Type B pancreatic cell (in vitro differentiated cells): ENCODE results near the gene SYNDIG1. TPM values are rescaled to one million over a fixed set of nuclear protein-coding genes. Genes with fewer than 3 reads are reported as not detected.

ENCODE experiments used
- DNase-seq: peaks from one replicate; pipeline ENCODE4 v3.0.0; 2021; ENCODE audit warnings: mixed read lengths; ENCODE audit not compliant: unreplicated experiment; ENCODE audit errors: extremely low spot score
- H3K27ac Mint-ChIP-seq: 2 replicates; pipeline ENCODE4 v1.8.0; 2021; ENCODE audit warnings: mild to moderate bottlenecking, mixed read lengths
- H3K27me3 Mint-ChIP-seq: 2 replicates; pipeline ENCODE4 v1.8.0; 2021; ENCODE audit warnings: mixed read lengths
- H3K36me3 Mint-ChIP-seq: 2 replicates; pipeline ENCODE4 v1.8.0; 2021; ENCODE audit warnings: mixed read lengths
- H3K4me1 Mint-ChIP-seq: one replicate; pipeline ENCODE4 v1.8.0; 2021; ENCODE audit warnings: mixed read lengths; ENCODE audit not compliant: unreplicated experiment
- H3K4me3 Mint-ChIP-seq: 2 replicates; pipeline ENCODE4 v1.8.0; 2021; ENCODE audit warnings: mild to moderate bottlenecking, mixed read lengths
- H3K9me3 Mint-ChIP-seq: 2 replicates; pipeline ENCODE4 v1.8.0; 2021; ENCODE audit warnings: mixed read lengths
- total RNA-seq: library from RNA; stranded (reverse); gene quantifications from 2 replicates; pipeline ENCODE4 v1.2.1, GENCODE V29; 2021; ENCODE audit warnings: low replicate concordance
- TF ChIP-seq, protein P1 (sequence below): fragments of 200-600 bp; sonication (generic); conservative IDR thresholded peaks from 2 replicates; pipeline ENCODE4 v1.5.0; 2021; ENCODE audit warnings: antibody characterized with exemption, mild to moderate bottlenecking

Gene SYNDIG1
- total RNA-seq, 1 donor from 2014 or later = 4.3 TPM

DNA sequence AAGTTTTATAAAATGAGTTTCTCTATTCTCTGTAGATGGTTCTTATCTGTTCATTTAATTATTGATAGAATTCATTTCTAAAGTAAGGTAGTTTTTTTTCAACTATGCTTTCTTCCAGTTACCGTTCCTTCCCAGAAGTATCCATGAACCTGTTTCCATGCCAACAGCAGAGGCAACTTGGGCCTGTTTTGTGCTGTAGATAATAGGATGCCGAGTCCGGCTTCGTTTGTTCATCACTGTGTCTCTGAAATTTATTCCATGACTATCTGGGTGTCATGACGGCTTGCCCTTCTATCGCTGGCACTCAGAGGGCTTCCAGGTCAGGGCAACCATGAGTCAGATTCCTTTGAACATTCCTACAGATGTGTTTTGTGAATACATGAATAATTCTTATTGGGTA is 190.4 kb downstream of the SYNDIG1 start:
- Mint-ChIP-seq H3K27ac (no peak overlapping the region), H3K36me3 (peaks cover 3% of the 10 kb centered on the region), H3K4me3 (no peak overlapping the region), H3K9me3 (no peaks in the 10 kb centered on the region), H3K27me3 (peaks cover 11% of the 10 kb centered on the region), H3K4me1 (no peaks in the 10 kb centered on the region)
- TF ChIP-seq, protein P1, sequence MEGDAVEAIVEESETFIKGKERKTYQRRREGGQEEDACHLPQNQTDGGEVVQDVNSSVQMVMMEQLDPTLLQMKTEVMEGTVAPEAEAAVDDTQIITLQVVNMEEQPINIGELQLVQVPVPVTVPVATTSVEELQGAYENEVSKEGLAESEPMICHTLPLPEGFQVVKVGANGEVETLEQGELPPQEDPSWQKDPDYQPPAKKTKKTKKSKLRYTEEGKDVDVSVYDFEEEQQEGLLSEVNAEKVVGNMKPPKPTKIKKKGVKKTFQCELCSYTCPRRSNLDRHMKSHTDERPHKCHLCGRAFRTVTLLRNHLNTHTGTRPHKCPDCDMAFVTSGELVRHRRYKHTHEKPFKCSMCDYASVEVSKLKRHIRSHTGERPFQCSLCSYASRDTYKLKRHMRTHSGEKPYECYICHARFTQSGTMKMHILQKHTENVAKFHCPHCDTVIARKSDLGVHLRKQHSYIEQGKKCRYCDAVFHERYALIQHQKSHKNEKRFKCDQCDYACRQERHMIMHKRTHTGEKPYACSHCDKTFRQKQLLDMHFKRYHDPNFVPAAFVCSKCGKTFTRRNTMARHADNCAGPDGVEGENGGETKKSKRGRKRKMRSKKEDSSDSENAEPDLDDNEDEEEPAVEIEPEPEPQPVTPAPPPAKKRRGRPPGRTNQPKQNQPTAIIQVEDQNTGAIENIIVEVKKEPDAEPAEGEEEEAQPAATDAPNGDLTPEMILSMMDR = no peak
- no peak for DNase-seq

- Mint-ChIP-seq H3K4me1 (no peaks in the 10 kb centered on the region), H3K4me3 (no peak overlapping the region), H3K9me3 (no peaks in the 10 kb centered on the region), H3K27me3 (peaks cover 12% of the 10 kb centered on the region), H3K36me3 (peaks cover 3% of the 10 kb centered on the region), H3K27ac (no peak overlapping the region)
- no peak for DNase-seq
- TF ChIP-seq, protein P1 = no peak
These were observed 191.2 kb downstream of the SYNDIG1 start for GRCh38 chr20:24660651-24661050.

GRCh38 chr20:24661255-24661654 is 191.8 kb downstream of the SYNDIG1 start:
- TF ChIP-seq, protein P1 = no peak
- no peaks in the 10 kb centered on the region for H3K9me3 Mint-ChIP-seq
- H3K4me1 Mint-ChIP-seq = no peaks in the 10 kb centered on the region
- H3K27me3 Mint-ChIP-seq = peaks cover 12% of the 10 kb centered on the region
- no peak overlapping the region for H3K4me3 Mint-ChIP-seq
- no peak overlapping the region for H3K27ac Mint-ChIP-seq
- no peak for DNase-seq
- H3K36me3 Mint-ChIP-seq = peaks cover 3% of the 10 kb centered on the region

DNA sequence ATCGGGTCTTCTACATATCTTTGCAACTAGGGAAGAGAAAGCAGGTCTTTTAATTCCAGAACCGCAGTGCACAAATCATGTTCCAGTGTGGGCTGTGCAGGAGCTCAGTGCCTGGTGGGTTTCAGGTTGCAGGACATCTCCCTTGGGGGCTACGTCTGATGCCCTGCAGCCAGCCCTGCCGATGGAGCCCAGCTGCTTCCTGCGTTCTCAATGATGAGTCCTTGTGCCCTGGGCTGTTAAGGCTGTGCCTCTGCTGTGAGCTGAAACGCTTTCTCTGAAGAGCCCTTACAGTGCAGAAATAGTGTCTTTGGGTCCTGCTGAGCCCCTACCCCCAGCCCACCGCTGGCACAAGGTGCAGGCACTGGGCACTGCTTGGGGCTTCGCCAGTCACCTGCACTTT is 192.9 kb downstream of the SYNDIG1 start:
- H3K4me3 Mint-ChIP-seq = no peak overlapping the region
- H3K9me3 Mint-ChIP-seq = no peaks in the 10 kb centered on the region
- peaks cover 3% of the 10 kb centered on the region for H3K36me3 Mint-ChIP-seq

DNA sequence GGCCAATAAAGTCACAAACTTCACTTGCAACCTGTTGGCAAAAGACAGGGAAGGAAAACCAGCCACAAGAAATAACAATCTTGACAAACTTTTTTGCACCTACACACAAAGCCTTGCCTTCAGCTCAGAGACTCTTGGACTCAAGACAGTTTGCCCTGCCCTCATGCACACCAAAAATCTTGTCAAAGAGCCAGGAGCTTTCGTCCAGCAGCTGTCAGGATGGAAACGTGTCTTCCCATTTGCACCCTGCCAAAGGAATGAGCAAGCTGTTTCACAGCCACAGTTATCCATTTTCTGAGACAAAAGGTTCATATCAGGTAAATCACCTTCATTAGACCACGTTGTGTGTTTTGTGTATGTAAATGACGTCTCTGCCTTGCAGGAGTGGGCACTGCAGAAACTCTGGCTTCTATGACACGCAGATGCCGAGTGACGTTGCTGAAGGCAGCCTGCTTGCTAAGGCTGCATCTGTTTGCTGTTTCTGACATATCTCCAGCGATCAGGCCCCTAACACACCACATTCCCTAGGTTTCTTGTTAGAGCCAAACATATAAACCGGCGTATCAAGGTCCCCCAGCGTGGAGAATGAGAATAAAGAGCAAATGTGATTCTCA is 193.4 kb downstream of the SYNDIG1 start:
- Mint-ChIP-seq H3K36me3 (peaks cover 3% of the 10 kb centered on the region), H3K27ac (no peak overlapping the region), H3K4me3 (no peak overlapping the region), H3K9me3 (no peaks in the 10 kb centered on the region), H3K4me1 (no peaks in the 10 kb centered on the region), H3K27me3 (peaks cover 12% of the 10 kb centered on the region)
- no peak for DNase-seq
- TF ChIP-seq, protein P1 = no peak

More for the DNA sequence above, 192.9 kb downstream of the SYNDIG1 start:
- peaks cover 12% of the 10 kb centered on the region for H3K27me3 Mint-ChIP-seq
- no peaks in the 10 kb centered on the region for H3K4me1 Mint-ChIP-seq
- TF ChIP-seq, protein P1 = no peak
- no peak overlapping the region for H3K27ac Mint-ChIP-seq
- DNase-seq = no peak
